GM06990 (cell line): ENCODE measurements around the gene NUDT4B.
"Not testable (repeated sequence)": the region's sequence is repeated elsewhere in the genome, so short reads cannot be mapped to it uniquely, and the experiment has no call there.

Source experiments
- DNase-seq: peaks from one replicate; pipeline ENCODE4 v3.0.0-alpha.2; 2011; ENCODE audit not compliant: insufficient read length; ENCODE audit errors: extremely low read depth
- H3K27me3 ChIP-seq: replicated peaks from 2 replicates; pipeline ENCODE4 v1.6.0; 2011; ENCODE audit warnings: low read length; ENCODE audit not compliant: control insufficient read depth, insufficient read depth
- H3K36me3 ChIP-seq: 2 replicates; pipeline ENCODE4 v1.5.1; 2011; ENCODE audit warnings: low read length; ENCODE audit not compliant: control insufficient read depth, insufficient read depth
- H3K4me3 ChIP-seq: replicated peaks from 2 replicates; pipeline ENCODE4 v1.5.1; 2011; ENCODE audit warnings: low read depth, mild to moderate bottlenecking, control low read depth, low read length

The NUDT4B gene

DNA sequence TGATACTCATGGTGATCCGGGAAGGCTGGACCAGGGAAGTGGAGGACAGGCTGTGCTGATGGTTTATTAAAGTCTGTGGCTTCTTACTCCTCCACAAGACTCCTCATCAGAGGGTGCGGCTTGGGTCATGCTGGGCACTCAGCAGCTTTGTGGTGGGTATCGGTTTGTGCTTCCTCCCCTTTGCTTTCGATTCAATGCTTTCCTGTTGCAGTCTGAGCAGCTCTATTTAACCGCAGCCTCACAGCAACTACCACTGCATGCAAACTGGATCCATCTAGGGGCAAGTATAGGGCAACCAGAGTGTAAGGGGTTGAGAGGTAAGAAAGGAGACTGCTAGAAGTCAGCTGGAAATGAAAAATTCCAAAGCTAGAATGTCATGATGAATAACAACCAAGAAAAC, 9.8 kb downstream of the NUDT4B start:
- H3K27me3 ChIP-seq, H3K4me3 ChIP-seq, DNase-seq, H3K36me3 ChIP-seq: not testable (repeated sequence)

- H3K36me3 ChIP-seq, DNase-seq, H3K4me3 ChIP-seq, H3K27me3 ChIP-seq: not testable (repeated sequence)
Observed at GRCh38 chr1:148758925-148759324, 10.4 kb downstream of the NUDT4B start.

GRCh38 chr1:148759749-148760148, 11.2 kb downstream of the NUDT4B start:
- not testable (repeated sequence) for H3K27me3 ChIP-seq, H3K4me3 ChIP-seq, H3K36me3 ChIP-seq, DNase-seq

DNA sequence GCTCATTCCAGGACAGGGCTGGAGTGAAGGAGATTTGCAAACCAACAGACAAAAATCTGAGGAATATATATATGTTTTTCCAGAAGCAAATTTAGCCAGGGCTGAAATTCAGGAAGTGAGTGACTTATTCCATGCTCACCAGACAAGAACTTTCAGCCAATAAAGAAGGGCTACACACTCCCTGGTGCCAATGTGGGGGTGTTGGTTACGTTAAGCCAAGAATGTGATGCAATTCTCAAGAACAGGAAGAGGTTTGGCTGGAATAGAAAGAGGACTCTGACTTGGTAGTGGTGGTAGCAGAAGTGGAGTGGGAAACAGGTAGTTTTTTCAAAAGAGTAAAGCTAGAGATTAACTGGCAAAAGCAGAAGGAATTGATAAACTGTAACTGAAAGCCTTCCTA, 11.6 kb downstream of the NUDT4B start:
- H3K36me3 ChIP-seq, DNase-seq, H3K27me3 ChIP-seq: not testable (repeated sequence)

DNA sequence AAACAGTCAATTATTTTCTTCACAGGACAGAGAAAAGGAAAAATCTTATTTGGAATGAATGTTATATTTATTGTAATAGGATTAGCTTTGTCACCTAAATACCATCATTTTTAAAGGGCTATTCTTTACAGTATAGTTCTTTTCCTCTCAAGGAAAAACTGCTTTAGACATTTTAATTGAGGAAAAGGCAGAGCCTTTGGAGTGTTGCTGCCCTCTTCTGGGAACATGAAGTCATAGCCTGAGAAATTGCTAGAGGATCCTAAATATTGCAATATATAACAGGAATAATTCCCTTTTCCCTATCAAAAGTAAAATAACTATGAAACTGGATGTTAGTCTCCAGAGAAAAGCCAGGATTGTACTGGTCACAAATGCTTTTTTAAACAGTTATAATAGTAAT, 12.8 kb downstream of the NUDT4B start:
- DNase-seq, H3K27me3 ChIP-seq, H3K4me3 ChIP-seq, H3K36me3 ChIP-seq: not testable (repeated sequence)

More for the DNA sequence above, 11.6 kb downstream of the NUDT4B start:
- H3K4me3 ChIP-seq = not testable (repeated sequence)

GRCh38 chr1:148765238-148766019, 16.9 kb downstream of the NUDT4B start:
- H3K36me3 ChIP-seq, H3K27me3 ChIP-seq, H3K4me3 ChIP-seq, DNase-seq: not testable (repeated sequence)

DNA sequence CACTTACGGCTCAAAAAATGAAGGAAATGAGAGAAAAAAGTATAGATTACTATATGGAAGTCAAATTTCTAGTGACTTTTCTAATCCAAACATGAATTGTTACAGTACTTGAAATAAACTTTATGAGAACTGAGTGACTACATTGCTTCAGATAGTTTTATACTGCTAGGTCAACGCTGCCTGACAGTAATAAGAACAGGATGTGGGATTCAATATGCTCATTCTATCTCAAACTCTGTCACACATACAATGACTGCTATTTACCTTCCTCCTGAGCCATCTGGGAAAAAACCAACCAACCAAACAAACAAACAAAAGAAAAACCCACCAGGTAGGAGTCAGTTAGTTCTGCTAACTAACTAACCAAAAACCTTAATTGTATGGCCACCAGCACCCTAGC, 20.0 kb downstream of the NUDT4B start:
- H3K4me3 ChIP-seq, DNase-seq, H3K36me3 ChIP-seq, H3K27me3 ChIP-seq: not testable (repeated sequence)

DNA sequence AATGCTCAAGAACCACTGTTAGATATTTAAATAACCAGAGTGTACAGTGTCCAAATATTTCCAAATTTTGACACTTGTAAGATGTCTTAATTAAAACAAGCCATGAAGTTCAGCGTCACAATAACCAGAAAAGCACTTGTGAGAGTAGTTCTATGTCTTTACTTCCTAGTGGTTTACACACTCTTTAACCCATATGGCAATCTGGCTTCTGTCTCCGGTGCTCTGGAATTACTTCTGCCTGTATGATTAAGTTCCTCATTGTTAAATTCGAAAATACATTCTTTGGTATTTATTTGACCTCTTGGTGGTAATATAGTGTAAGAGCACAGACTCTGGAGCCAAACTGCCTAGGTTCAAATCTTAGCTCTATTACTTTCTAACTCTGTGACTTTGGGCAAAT, 20.9 kb downstream of the NUDT4B start:
- DNase-seq, H3K4me3 ChIP-seq, H3K27me3 ChIP-seq, H3K36me3 ChIP-seq: not testable (repeated sequence)

- not testable (repeated sequence) for H3K4me3 ChIP-seq, H3K27me3 ChIP-seq, H3K36me3 ChIP-seq, DNase-seq
Observed at GRCh38 chr1:148773690-148774089, 25.1 kb downstream of the NUDT4B start.

- not testable (repeated sequence) for H3K4me3 ChIP-seq, H3K36me3 ChIP-seq, DNase-seq, H3K27me3 ChIP-seq
Observed at GRCh38 chr1:148774102-148774501, 25.5 kb downstream of the NUDT4B start.

DNA sequence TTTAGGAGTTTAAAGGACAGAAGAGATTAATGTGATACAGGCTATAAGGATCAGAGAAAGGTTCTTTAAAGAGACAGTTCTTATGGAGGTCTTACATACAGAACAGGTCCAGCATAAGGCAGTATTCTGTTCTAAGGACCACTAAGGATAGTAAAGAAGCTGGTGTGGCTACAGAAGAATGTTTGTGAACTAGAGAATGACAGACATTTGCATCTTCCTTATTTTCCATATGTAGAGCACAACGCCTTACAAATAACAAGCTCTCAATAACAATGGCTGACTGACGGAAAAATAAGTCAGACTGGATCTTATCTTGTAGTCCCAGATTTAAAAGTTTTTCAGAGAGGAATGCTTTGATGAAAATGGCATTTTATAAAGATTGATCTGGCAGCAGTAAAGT, 26.7 kb downstream of the NUDT4B start:
- not testable (repeated sequence) for DNase-seq, H3K4me3 ChIP-seq, H3K36me3 ChIP-seq, H3K27me3 ChIP-seq

DNA sequence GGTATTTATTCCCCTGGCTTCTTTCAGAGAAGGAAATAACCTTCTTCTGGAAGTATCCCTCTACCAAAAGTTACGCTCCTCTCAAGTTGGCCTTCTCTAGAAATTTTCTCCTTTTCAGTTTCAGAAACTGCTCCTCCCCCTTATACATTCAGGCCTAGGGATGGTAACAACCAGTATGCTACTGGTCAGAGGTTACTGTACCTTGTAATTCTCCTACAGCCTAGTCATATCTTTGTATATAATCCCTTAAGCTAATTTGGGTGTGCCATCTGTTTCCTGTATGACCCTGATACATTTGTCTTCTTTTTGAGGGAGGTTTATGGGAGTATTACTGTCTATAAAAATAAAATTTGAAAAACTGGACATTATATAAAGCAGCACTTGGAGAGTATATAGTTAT, 29.1 kb downstream of the NUDT4B start:
- not testable (repeated sequence) for H3K27me3 ChIP-seq, H3K4me3 ChIP-seq, H3K36me3 ChIP-seq, DNase-seq

- not testable (repeated sequence) for DNase-seq, H3K4me3 ChIP-seq, H3K36me3 ChIP-seq, H3K27me3 ChIP-seq
Observed at GRCh38 chr1:148780404-148780803, 31.8 kb downstream of the NUDT4B start.

DNA sequence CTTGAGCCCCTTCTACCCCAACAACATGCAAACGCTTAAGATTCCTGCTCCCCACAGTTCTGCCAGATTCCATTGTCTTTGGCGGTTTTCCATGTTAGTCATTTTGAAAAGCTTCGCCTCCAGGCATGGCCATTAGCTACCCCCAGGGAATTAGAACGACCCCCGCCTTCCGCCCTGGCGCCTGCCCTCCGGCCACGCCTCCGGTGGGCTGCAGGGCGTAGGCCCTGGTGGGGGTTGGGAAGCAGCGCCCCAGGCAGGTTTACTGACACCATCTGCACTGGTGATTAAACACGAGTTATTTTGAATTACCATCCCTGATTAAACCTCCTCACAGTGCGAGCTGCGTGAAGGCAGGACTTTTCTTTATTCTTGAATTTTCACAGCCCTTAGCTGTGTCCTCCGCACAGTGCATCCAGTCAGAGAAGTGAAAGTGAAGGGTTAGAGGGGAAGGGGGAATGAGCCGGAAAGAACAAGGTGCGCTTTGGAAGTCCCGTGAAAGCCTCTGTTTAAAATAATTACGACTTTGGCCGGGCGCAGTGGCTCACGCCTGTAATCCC, 43.0 kb downstream of the NUDT4B start:
- not testable (repeated sequence) for DNase-seq

More for the DNA sequence above, 43.0 kb downstream of the NUDT4B start:
- H3K4me3 ChIP-seq, H3K36me3 ChIP-seq, H3K27me3 ChIP-seq: not testable (repeated sequence)
